Measurements from ENCODE around the gene LIMS2.

The LIMS2 gene

GRCh38 chr2:127707890-127708648 is 32.7 kb upstream of the LIMS2 start:
- Histone ChIP-seq H3K27me3 (replicated peaks; ENCODE audit: control insufficient read depth, insufficient read depth, low read length) (no peaks in the 10 kb centered on the region), H3K9me3 (ENCODE audit: control insufficient read depth, low read length) (no peaks in the 10 kb centered on the region), H3K36me3 (ENCODE audit: control insufficient read depth, insufficient read depth, low read length, severe bottlenecking) (peaks cover 27% of the 10 kb centered on the region), H3K4me1 (ENCODE audit: control insufficient read depth, insufficient read depth, low read length) (peaks cover 60% of the 10 kb centered on the region), H3K9ac (ENCODE audit: low read length) (no peak overlapping the region), H3K4me3 (ENCODE audit: low read length) (no peak overlapping the region)
- no peak for DNase-seq (ENCODE audit: low read depth)

- H3K9me3 ChIP-seq (ENCODE audit: control insufficient read depth, low read length): no peaks in the 10 kb centered on the region
- H3K27me3 ChIP-seq (replicated peaks; ENCODE audit: control insufficient read depth, insufficient read depth, low read length): no peaks in the 10 kb centered on the region
- no peak for DNase-seq (ENCODE audit: low read depth)
- peak overlapping the region; percentile 55 for H3K9ac ChIP-seq (ENCODE audit: low read length)
- peaks cover 27% of the 10 kb centered on the region for H3K36me3 ChIP-seq (ENCODE audit: control insufficient read depth, insufficient read depth, low read length, severe bottlenecking)
- H3K4me1 ChIP-seq (ENCODE audit: control insufficient read depth, insufficient read depth, low read length): peaks cover 62% of the 10 kb centered on the region
- H3K4me3 ChIP-seq (ENCODE audit: low read length): peak overlapping the region; percentile 1
Measured at GRCh38 chr2:127706215-127706990, 31.1 kb upstream of the LIMS2 start.

GRCh38 chr2:127705391-127706065 is 30.2 kb upstream of the LIMS2 start:
- peak; percentile 78 for DNase-seq (ENCODE audit: low read depth)
- Histone ChIP-seq H3K9ac (ENCODE audit: low read length) (peak overlapping the region; percentile 55), H3K4me1 (ENCODE audit: control insufficient read depth, insufficient read depth, low read length) (peaks cover 67% of the 10 kb centered on the region), H3K4me3 (ENCODE audit: low read length) (peak overlapping the region; percentile 49), H3K9me3 (ENCODE audit: control insufficient read depth, low read length) (no peaks in the 10 kb centered on the region), H3K27me3 (replicated peaks; ENCODE audit: control insufficient read depth, insufficient read depth, low read length) (no peaks in the 10 kb centered on the region), H3K36me3 (ENCODE audit: control insufficient read depth, insufficient read depth, low read length, severe bottlenecking) (peaks cover 27% of the 10 kb centered on the region)

- peak overlapping the region; percentile 49 for H3K4me3 ChIP-seq (ENCODE audit: low read length)
- H3K36me3 ChIP-seq (ENCODE audit: control insufficient read depth, insufficient read depth, low read length, severe bottlenecking): peaks cover 26% of the 10 kb centered on the region
- no peaks in the 10 kb centered on the region for H3K27me3 ChIP-seq (replicated peaks; ENCODE audit: control insufficient read depth, insufficient read depth, low read length)
- DNase-seq (ENCODE audit: low read depth): peak; percentile 34
- no peaks in the 10 kb centered on the region for H3K9me3 ChIP-seq (ENCODE audit: control insufficient read depth, low read length)
- H3K4me1 ChIP-seq (ENCODE audit: control insufficient read depth, insufficient read depth, low read length): peaks cover 68% of the 10 kb centered on the region
- H3K9ac ChIP-seq (ENCODE audit: low read length): peak overlapping the region; percentile 55
Measured at GRCh38 chr2:127704641-127705390, 29.5 kb upstream of the LIMS2 start.

GRCh38 chr2:127703282-127703681 is 28.0 kb upstream of the LIMS2 start:
- Histone ChIP-seq H3K36me3 (ENCODE audit: control insufficient read depth, insufficient read depth, low read length, severe bottlenecking) (peaks cover 10% of the 10 kb centered on the region), H3K9ac (ENCODE audit: low read length) (no peak overlapping the region), H3K27me3 (replicated peaks; ENCODE audit: control insufficient read depth, insufficient read depth, low read length) (no peaks in the 10 kb centered on the region), H3K9me3 (ENCODE audit: control insufficient read depth, low read length) (no peaks in the 10 kb centered on the region), H3K4me1 (ENCODE audit: control insufficient read depth, insufficient read depth, low read length) (peaks cover 64% of the 10 kb centered on the region), H3K4me3 (ENCODE audit: low read length) (peak overlapping the region; percentile 91)
- no peak for DNase-seq (ENCODE audit: low read depth)

GRCh38 chr2:127702395-127703009 is 27.2 kb upstream of the LIMS2 start:
- peaks cover 56% of the 10 kb centered on the region for H3K4me1 ChIP-seq (ENCODE audit: control insufficient read depth, insufficient read depth, low read length)
- no peak for DNase-seq (ENCODE audit: low read depth)
- H3K27me3 ChIP-seq (replicated peaks; ENCODE audit: control insufficient read depth, insufficient read depth, low read length): no peaks in the 10 kb centered on the region
- H3K9ac ChIP-seq (ENCODE audit: low read length): peak overlapping the region; percentile 92
- H3K9me3 ChIP-seq (ENCODE audit: control insufficient read depth, low read length): no peaks in the 10 kb centered on the region
- peak overlapping the region; percentile 91 for H3K4me3 ChIP-seq (ENCODE audit: low read length)
- H3K36me3 ChIP-seq (ENCODE audit: control insufficient read depth, insufficient read depth, low read length, severe bottlenecking): peaks cover 6% of the 10 kb centered on the region

- H3K9ac ChIP-seq (ENCODE audit: low read length): peak overlapping the region; percentile 92
- no peaks in the 10 kb centered on the region for H3K36me3 ChIP-seq (ENCODE audit: control insufficient read depth, insufficient read depth, low read length, severe bottlenecking)
- DNase-seq (ENCODE audit: low read depth): peak; percentile 85
- peak overlapping the region; percentile 91 for H3K4me3 ChIP-seq (ENCODE audit: low read length)
- H3K9me3 ChIP-seq (ENCODE audit: control insufficient read depth, low read length): no peaks in the 10 kb centered on the region
- no peaks in the 10 kb centered on the region for H3K27me3 ChIP-seq (replicated peaks; ENCODE audit: control insufficient read depth, insufficient read depth, low read length)
- H3K4me1 ChIP-seq (ENCODE audit: control insufficient read depth, insufficient read depth, low read length): peaks cover 50% of the 10 kb centered on the region
Measured at GRCh38 chr2:127701651-127702394, 26.5 kb upstream of the LIMS2 start.

GRCh38 chr2:127701193-127701650 is 25.9 kb upstream of the LIMS2 start, which contains the start of gene SFT2D3:
Gene SFT2D3 (plus strand): TSS chr2:127701497. CDS start chr2:127701529, 32 bp downstream.
- DNase-seq (ENCODE audit: low read depth): peak; percentile 96
- no peaks in the 10 kb centered on the region for H3K36me3 ChIP-seq (ENCODE audit: control insufficient read depth, insufficient read depth, low read length, severe bottlenecking)
- no peaks in the 10 kb centered on the region for H3K27me3 ChIP-seq (replicated peaks; ENCODE audit: control insufficient read depth, insufficient read depth, low read length)
- peaks cover 45% of the 10 kb centered on the region for H3K4me1 ChIP-seq (ENCODE audit: control insufficient read depth, insufficient read depth, low read length)
- H3K9ac ChIP-seq (ENCODE audit: low read length): peak within 1 kb of the TSS; percentile 92
- peak within 1 kb of the TSS; percentile 91 for H3K4me3 ChIP-seq (ENCODE audit: low read length)
- no peaks in the 10 kb centered on the region for H3K9me3 ChIP-seq (ENCODE audit: control insufficient read depth, low read length)

GRCh38 chr2:127700527-127701192 is 25.3 kb upstream of the LIMS2 start:
- no peaks in the 10 kb centered on the region for H3K36me3 ChIP-seq (ENCODE audit: control insufficient read depth, insufficient read depth, low read length, severe bottlenecking)
- DNase-seq (ENCODE audit: low read depth): no peak
- H3K9ac ChIP-seq (ENCODE audit: low read length): peak overlapping the region; percentile 92
- H3K4me3 ChIP-seq (ENCODE audit: low read length): peak overlapping the region; percentile 91
- no peaks in the 10 kb centered on the region for H3K27me3 ChIP-seq (replicated peaks; ENCODE audit: control insufficient read depth, insufficient read depth, low read length)
- H3K9me3 ChIP-seq (ENCODE audit: control insufficient read depth, low read length): no peaks in the 10 kb centered on the region
- peaks cover 42% of the 10 kb centered on the region for H3K4me1 ChIP-seq (ENCODE audit: control insufficient read depth, insufficient read depth, low read length)

All from adipocyte (in vitro differentiated cells).